GM12878 (cell line): ENCODE data around the gene FCHSD2. TPM values are rescaled to one million over a fixed set of nuclear protein-coding genes. Genes with fewer than 3 reads are reported as not detected.

Source experiments
- ATAC-seq: fragments of 200-7000 bp; cut with Tn5 transposase; 3 replicates; pipeline ENCODE4 v1.9.1; 2020; ENCODE audit warnings: mild to moderate bottlenecking, moderate library complexity
- BruUV-seq: library from RNA; stranded (reverse); fragments of 400-500 nt; replicated peaks from 2 replicates; lab custom pipeline; 2021; lab: Mats Ljungman, UMichigan
- CTCF ChIA-PET: fragments of 300-600 bp; sonication (Branson Sonifier 250); formaldehyde crosslinking; extraction: SDS; loops from one replicate; lab custom pipeline; 2021; ENCODE audit warnings: inconsistent platforms; lab: Yijun Ruan, JAX
- POLR2A ChIA-PET: fragments of 350-600 bp; formaldehyde crosslinking; extraction: SDS; loops from one replicate; lab custom pipeline; 2021; ENCODE audit warnings: inconsistent platforms; lab: Charles Lee
- RAD21 ChIA-PET: fragments of 300-600 bp; sonication (Branson Sonifier 250); formaldehyde crosslinking; loops from one replicate; lab custom pipeline; 2023; ENCODE audit warnings: antibody characterized with exemption; ENCODE audit not compliant: unreplicated experiment; lab: Charles Lee
- SMC1A ChIA-PET: fragments of 300-600 bp; sonication (Branson Sonifier 250); formaldehyde crosslinking; loops from one replicate; lab custom pipeline; 2023; ENCODE audit not compliant: unreplicated experiment, uncharacterized antibody; lab: Charles Lee
- DNase-seq: peaks from one replicate; pipeline ENCODE4 v3.0.0-alpha.2; 2011; ENCODE audit warnings: low read depth, low spot score
- FAIRE-seq: peaks from 3 replicates; lab custom pipeline; 2011; peaks lifted over from hg19 to GRCh38; lab: Jason Lieb, UNC
- H2AFZ ChIP-seq: 2 replicates; pipeline ENCODE4 v1.6.0; 2011; ENCODE audit warnings: low read depth, low read length, control low read depth; ENCODE audit not compliant: control insufficient read depth
- H3K27ac ChIP-seq: 2 replicates; pipeline ENCODE4 v1.5.1; 2011; ENCODE audit warnings: control low read depth; ENCODE audit not compliant: control insufficient read depth, insufficient read depth
- H3K27me3 ChIP-seq, 2 experiments: replicated peaks in 1 of 2; 2 replicates each; pipeline versions ENCODE4 v1.6.0 to v1.6.1; 2011; ENCODE audit warnings: low read length in 1 of 2; ENCODE audit not compliant: control insufficient read depth in 2 of 2, insufficient read depth in 2 of 2
- H3K36me3 ChIP-seq, 2 experiments: 2 replicates each; pipeline ENCODE4 v1.5.1; 2011; ENCODE audit warnings: low read length in 1 of 2; ENCODE audit not compliant: control insufficient read depth in 2 of 2, insufficient read depth in 2 of 2
- H3K4me1 ChIP-seq: 2 replicates; pipeline ENCODE4 v1.6.1; 2011; ENCODE audit warnings: mild to moderate bottlenecking, low read length, moderate library complexity, mixed read lengths; ENCODE audit not compliant: control insufficient read depth, insufficient read depth
- H3K4me2 ChIP-seq: 2 replicates; pipeline ENCODE4 v1.6.0; 2011; ENCODE audit warnings: control low read depth; ENCODE audit not compliant: control insufficient read depth, insufficient read depth
- H3K4me3 ChIP-seq: fragments of 200-600 bp; sonication (generic); 2 replicates; pipeline ENCODE4 v1.5.1; 2016
- H3K79me2 ChIP-seq: 2 replicates; pipeline ENCODE4 v1.6.0; 2011; ENCODE audit warnings: low read length; ENCODE audit not compliant: control insufficient read depth, insufficient read depth
- H3K9ac ChIP-seq: 2 replicates; pipeline ENCODE4 v1.8.0; 2011; ENCODE audit warnings: low read length, control low read depth, mixed read lengths; ENCODE audit not compliant: control insufficient read depth, insufficient read depth
- H3K9me3 ChIP-seq: replicated peaks from 3 replicates; pipeline ENCODE4 v1.5.1; 2011; ENCODE audit warnings: mild to moderate bottlenecking, low read length; ENCODE audit not compliant: control insufficient read depth, insufficient read depth
- H4K20me1 ChIP-seq: 2 replicates; pipeline ENCODE4 v1.6.0; 2011; ENCODE audit not compliant: control insufficient read depth, insufficient read depth
- BACH1 ChIP-seq: fragments of 450-650 bp; IDR thresholded peaks from 2 replicates; pipeline ENCODE4 v1.6.1; 2017; ENCODE audit warnings: mild to moderate bottlenecking, borderline replicate concordance
- BCLAF1 ChIP-seq: fragments of 450-650 bp; IDR thresholded peaks from 2 replicates; pipeline ENCODE4 v1.6.1; 2017; ENCODE audit warnings: antibody characterized with exemption, mild to moderate bottlenecking, moderate library complexity
- BRCA1 ChIP-seq: IDR thresholded peaks from 2 replicates; pipeline ENCODE4 v1.6.1; 2011; ENCODE audit warnings: low read depth, low read length, improper control_type of control experiment
- ETV6 ChIP-seq, 2 experiments: fragments of 450-650 bp in 1 of 2; IDR thresholded peaks in 1 of 2; conservative IDR thresholded peaks in 1 of 2; 2 replicates each; pipeline ENCODE4 v1.6.1; 2014; ENCODE audit warnings: antibody characterized with exemption in 1 of 2, borderline replicate concordance in 1 of 2, low read depth in 1 of 2, mild to moderate bottlenecking in 1 of 2, moderate library complexity in 1 of 2
- HDAC2 ChIP-seq: fragments of 200-600 bp; sonication (generic); IDR thresholded peaks from 2 replicates; pipeline ENCODE4 v1.6.1; 2017
- HDAC6 ChIP-seq: fragments of 200-600 bp; sonication (generic); IDR thresholded peaks from one replicate; pipeline ENCODE4 v1.8.0; 2017; ENCODE audit warnings: antibody characterized with exemption; ENCODE audit not compliant: unreplicated experiment
- NR2C2 ChIP-seq: IDR thresholded peaks from 2 replicates; pipeline ENCODE4 v1.6.1; 2011; ENCODE audit warnings: borderline replicate concordance, low read depth; ENCODE audit not compliant: control insufficient read depth, insufficient read length
- PBX3 ChIP-seq: IDR thresholded peaks from 2 replicates; pipeline ENCODE4 v1.6.1; 2011; ENCODE audit warnings: mild to moderate bottlenecking, low read depth, low read length, moderate library complexity; ENCODE audit not compliant: insufficient replicate concordance
- RAD51 ChIP-seq: fragments of 450-650 bp; IDR thresholded peaks from 2 replicates; pipeline ENCODE4 v1.6.1; 2016; ENCODE audit warnings: moderate library complexity, mild to moderate bottlenecking, inconsistent platforms
- RELB ChIP-seq: fragments of 450-650 bp; IDR thresholded peaks from 2 replicates; pipeline ENCODE4 v1.6.1; 2017; ENCODE audit warnings: low read depth, mild to moderate bottlenecking, moderate library complexity
- SIN3A ChIP-seq: IDR thresholded peaks from 2 replicates; pipeline ENCODE4 v1.6.1; 2012; ENCODE audit warnings: low read depth, low read length, improper control_type of control experiment
- TAF1 ChIP-seq: IDR thresholded peaks from 2 replicates; pipeline ENCODE4 v1.6.1; 2011; ENCODE audit warnings: mild to moderate bottlenecking, low read depth, low read length, borderline replicate concordance
- ZNF384 ChIP-seq: IDR thresholded peaks from 2 replicates; pipeline ENCODE4 v1.6.1; 2012; ENCODE audit warnings: low read depth, mild to moderate bottlenecking, low read length, improper control_type of control experiment, borderline replicate concordance
- ZZZ3 ChIP-seq: IDR thresholded peaks from 2 replicates; pipeline ENCODE4 v1.6.1; 2011; ENCODE audit warnings: low read depth; ENCODE audit not compliant: control insufficient read depth, insufficient read length
- in situ Hi-C: fragments of 300-500 bp; cut with MboI; formaldehyde crosslinking; loops from 9 replicates; pipeline ENCODE4 v1.14.3; 2018; ENCODE audit warnings: mixed read lengths
- intact Hi-C: fragments of 100-400 bp; cut with micrococcal nuclease; formaldehyde crosslinking; loops from one replicate; pipeline ENCODE4 v1.14.2; 2022; ENCODE audit not compliant: unreplicated experiment
- polyA plus RNA-seq, 11 experiments: library from polyadenylated mRNA; depleted of rRNA in 4 of 11; unstranded in 6 of 11; stranded (reverse) in 5 of 11; fragments of >200 nt; fragmentation: Nextera tagmentation in 4 of 11; fragmentation: Illumina TruSeq in 1 of 11; extraction: Ambion mirVana in 4 of 11; extraction: Trizol in 1 of 11; gene quantifications; 1 replicate in 1 of 11; 2 replicates in 10 of 11; pipeline versions ENCODE4 v1.2.1 to v1.2.3, GENCODE V29; 2011 to 2016; ENCODE audit warnings: inconsistent platforms in 2 of 11, missing spikeins in 2 of 11, low read depth in 1 of 11
- total RNA-seq, 4 experiments: library from RNA; depleted of rRNA in 3 of 4; stranded (reverse); fragments of >200 nt in 3 of 4; fragmentation: Illumina TruSeq in 1 of 4; extraction: Trizol in 1 of 4; gene quantifications; 2 replicates each; pipeline versions ENCODE4 v1.2.1 to v1.2.3, GENCODE V29; 2013 to 2021
- TF ChIP-seq, protein P1 (sequence below): fragments of 450-650 bp; IDR thresholded peaks from 2 replicates; pipeline ENCODE4 v1.6.1; 2016; ENCODE audit warnings: mild to moderate bottlenecking
- TF ChIP-seq, protein P2 (sequence below): IDR thresholded peaks from 2 replicates; pipeline ENCODE4 v1.6.1; 2011; ENCODE audit warnings: borderline replicate concordance, low read depth, mild to moderate bottlenecking, moderate library complexity, mixed read lengths, low read length; ENCODE audit not compliant: insufficient read depth; ENCODE audit errors: extremely low read length

Gene FCHSD2
- total and polyA plus RNA-seq, 10 of the 15 experiments (the other 5 are each of a cell fraction or from before 2014, with no cell fraction given), result 13.2 to 89.8 (median 47.8) TPM

- no peak for DNase-seq
- Histone ChIP-seq H4K20me1 (no peaks in the 10 kb centered on the region), H3K27ac (no peak overlapping the region), H3K9ac (no peak overlapping the region), H3K4me1 (no peaks in the 10 kb centered on the region), H3K4me3 (no peak overlapping the region), H3K36me3 (peaks cover 2 to 26% of the 10 kb centered on the region in 2 experiments), H3K79me2 (0 out of 2 replicates have a peak, but pooled peaks cover 1% of the 10 kb centered on the region), H3K4me2 (no peak overlapping the region), H2AFZ (no peak overlapping the region), H3K9me3 (no peaks in the 10 kb centered on the region), H3K27me3 (no peaks in the 10 kb centered on the region)
- in situ Hi-C loops (no loop called here), intact Hi-C loops (no loop called here)
- no peak for TF ChIP-seq SIN3A
- no peak for TF ChIP-seq BACH1
- no peak for TF ChIP-seq HDAC6
- no peak for TF ChIP-seq HDAC2
- TF ChIP-seq NR2C2, result no peak
- TF ChIP-seq BRCA1, result no peak
- no peak for TF ChIP-seq TAF1
- TF ChIP-seq RAD51, result no peak
- TF ChIP-seq ETV6 (conservative IDR thresholded peaks at IDR 0.05 in 1 of 2, IDR thresholded peaks at IDR 0.05 in 1 of 2; ENCODE audit: borderline replicate concordance in 1 of 2, low read depth in 1 of 2), result no peak
- TF ChIP-seq, protein P1, sequence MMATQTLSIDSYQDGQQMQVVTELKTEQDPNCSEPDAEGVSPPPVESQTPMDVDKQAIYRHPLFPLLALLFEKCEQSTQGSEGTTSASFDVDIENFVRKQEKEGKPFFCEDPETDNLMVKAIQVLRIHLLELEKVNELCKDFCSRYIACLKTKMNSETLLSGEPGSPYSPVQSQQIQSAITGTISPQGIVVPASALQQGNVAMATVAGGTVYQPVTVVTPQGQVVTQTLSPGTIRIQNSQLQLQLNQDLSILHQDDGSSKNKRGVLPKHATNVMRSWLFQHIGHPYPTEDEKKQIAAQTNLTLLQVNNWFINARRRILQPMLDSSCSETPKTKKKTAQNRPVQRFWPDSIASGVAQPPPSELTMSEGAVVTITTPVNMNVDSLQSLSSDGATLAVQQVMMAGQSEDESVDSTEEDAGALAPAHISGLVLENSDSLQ, result no peak
- TF ChIP-seq, protein P2, sequence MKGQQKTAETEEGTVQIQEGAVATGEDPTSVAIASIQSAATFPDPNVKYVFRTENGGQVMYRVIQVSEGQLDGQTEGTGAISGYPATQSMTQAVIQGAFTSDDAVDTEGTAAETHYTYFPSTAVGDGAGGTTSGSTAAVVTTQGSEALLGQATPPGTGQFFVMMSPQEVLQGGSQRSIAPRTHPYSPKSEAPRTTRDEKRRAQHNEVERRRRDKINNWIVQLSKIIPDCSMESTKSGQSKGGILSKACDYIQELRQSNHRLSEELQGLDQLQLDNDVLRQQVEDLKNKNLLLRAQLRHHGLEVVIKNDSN, result no peak
- no peak for TF ChIP-seq ZNF384
- TF ChIP-seq ZZZ3, result no peak
- no peak for TF ChIP-seq BCLAF1
- no peak for TF ChIP-seq PBX3
- no peak for TF ChIP-seq RELB
- ChIA-PET SMC1A (interaction anchor here (1.6 kb wide), 1 partner anchor 9 kb away, joined by 4 read pairs; no protein-coding TSS in a partner anchor), CTCF (interaction anchor here (1.2 to 1.6 kb wide), 4 partner anchors 10 to 89 kb away, joined by 3 to 4 read pairs (median 4); no protein-coding TSS in a partner anchor), POLR2A (no interaction called here), RAD21 (interaction anchor here (1.1 kb wide), 1 partner anchor 45 kb away, joined by 3 read pairs; no protein-coding TSS in a partner anchor)
- no TSS peak for BruUV-seq
- ATAC-seq, result no peak
- no peak for FAIRE-seq
Measured at GRCh38 chr11:72935700-72936099, 206.4 kb downstream of the FCHSD2 start.
